ENCODE data around the gene PAH. TPM values are rescaled to one million over a fixed set of nuclear protein-coding genes. Genes with fewer than 3 reads are reported as not detected.

Gene PAH
- total and polyA plus RNA-seq, 2 of the 8 experiments (the other 6 are each of a cell fraction or from before 2014, with no cell fraction given), result 3.9 to 9.0 TPM

DNA sequence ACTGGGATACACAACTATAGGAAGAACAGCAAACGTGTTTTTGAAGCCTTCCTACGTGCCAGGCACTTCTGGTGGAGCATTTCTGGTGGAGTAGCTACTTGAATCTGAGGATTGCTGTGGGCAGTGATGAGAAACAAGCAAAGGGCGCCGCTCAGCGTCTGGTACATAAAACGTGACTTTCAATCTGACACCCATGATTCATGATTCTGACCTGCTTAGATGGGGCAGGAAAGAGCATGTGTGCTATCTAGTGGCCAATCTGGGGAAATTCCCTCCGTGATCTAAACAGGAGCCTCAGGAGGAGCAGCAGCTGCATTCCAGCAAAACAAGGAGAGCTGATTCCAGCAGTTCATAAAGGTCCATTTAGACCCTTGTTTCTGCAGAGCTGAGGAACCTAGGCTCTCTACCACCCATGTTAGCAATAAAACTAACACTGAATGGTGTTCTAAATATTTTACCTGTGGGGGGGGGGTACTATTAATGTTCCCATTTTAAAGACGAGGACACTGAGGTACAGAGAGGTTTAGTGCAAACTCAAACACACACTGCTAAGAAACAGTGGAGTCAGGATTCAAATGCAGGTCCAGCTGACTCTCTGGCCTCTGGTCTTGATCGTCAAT lies 37.8 kb downstream of the PAH start (continued):
- no peak for TF ChIP-seq ZNF274 (IDR thresholded peaks at IDR 0.05; ENCODE audit: borderline replicate concordance, extremely low read depth, low read length)
- TF ChIP-seq NANOG (IDR thresholded peaks at IDR 0.05; ENCODE audit: insufficient read depth, low read depth, low read length, poor library complexity, severe bottlenecking), result no peak
- no peak for TF ChIP-seq ASH2L (IDR thresholded peaks at IDR 0.05; ENCODE audit: low read length)
- no peak for TF ChIP-seq RNF2 (IDR thresholded peaks at IDR 0.05; ENCODE audit: borderline replicate concordance, low read depth, low read length, missing control alignments, poor library complexity, severe bottlenecking)
- peak; percentile 84 for TF ChIP-seq TEAD4 (IDR thresholded peaks at IDR 0.05; ENCODE audit: low read depth, low read length)
- TF ChIP-seq BCL11A (IDR thresholded peaks at IDR 0.05; ENCODE audit: low read depth in 2 of 2, low read length in 2 of 2), result no peak
- TF ChIP-seq POU5F1 (IDR thresholded peaks at IDR 0.05; ENCODE audit: low read depth, low read length), result no peak
- TF ChIP-seq FOSL1 (IDR thresholded peaks at IDR 0.05; ENCODE audit: insufficient read depth, low read depth, low read length), result no peak
- no peak for TF ChIP-seq HDAC6 (IDR thresholded peaks at IDR 0.05; ENCODE audit: low read depth, low read length)
- no peak for TF ChIP-seq KDM5A (IDR thresholded peaks at IDR 0.05; ENCODE audit: low read length)
- TF ChIP-seq CHD2 (IDR thresholded peaks at IDR 0.05; ENCODE audit: low read length), result no peak
- no peak for TF ChIP-seq SP2 (IDR thresholded peaks at IDR 0.05; ENCODE audit: low read length)
- no peak for TF ChIP-seq POLR2A (IDR thresholded peaks at IDR 0.05; ENCODE audit: control extremely low read depth in 1 of 2, low read depth in 2 of 2, low read length in 2 of 2)
- no peak for TF ChIP-seq SUZ12 (IDR thresholded peaks at IDR 0.05; ENCODE audit: low read length)
- 0 out of 2 replicates have a peak, but pooled peaks have one; percentile 9 for TF ChIP-seq MAFK (IDR thresholded peaks at IDR 0.05; ENCODE audit: low read depth, low read length)
- TF ChIP-seq, protein P1, sequence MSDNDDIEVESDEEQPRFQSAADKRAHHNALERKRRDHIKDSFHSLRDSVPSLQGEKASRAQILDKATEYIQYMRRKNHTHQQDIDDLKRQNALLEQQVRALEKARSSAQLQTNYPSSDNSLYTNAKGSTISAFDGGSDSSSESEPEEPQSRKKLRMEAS (IDR thresholded peaks at IDR 0.05), result no peak
- no peak for TF ChIP-seq SRF (IDR thresholded peaks at IDR 0.05; ENCODE audit: low read depth, low read length)
- TF ChIP-seq TCF12 (IDR thresholded peaks at IDR 0.05; ENCODE audit: low read depth, low read length), result no peak

All from H1 (cell line).